GM19193 (cell line): ENCODE results near the gene MUC13.

Source experiments
- POLR2A ChIP-seq: IDR thresholded peaks from 4 replicates; pipeline ENCODE4 v1.6.1; 2011; ENCODE audit not compliant: insufficient read depth, insufficient read length; ENCODE audit errors: extremely low read depth

Gene MUC13

GRCh38 chr3:124867511-124867910, 67.0 kb downstream of the MUC13 start:
- no peak for TF ChIP-seq POLR2A

DNA sequence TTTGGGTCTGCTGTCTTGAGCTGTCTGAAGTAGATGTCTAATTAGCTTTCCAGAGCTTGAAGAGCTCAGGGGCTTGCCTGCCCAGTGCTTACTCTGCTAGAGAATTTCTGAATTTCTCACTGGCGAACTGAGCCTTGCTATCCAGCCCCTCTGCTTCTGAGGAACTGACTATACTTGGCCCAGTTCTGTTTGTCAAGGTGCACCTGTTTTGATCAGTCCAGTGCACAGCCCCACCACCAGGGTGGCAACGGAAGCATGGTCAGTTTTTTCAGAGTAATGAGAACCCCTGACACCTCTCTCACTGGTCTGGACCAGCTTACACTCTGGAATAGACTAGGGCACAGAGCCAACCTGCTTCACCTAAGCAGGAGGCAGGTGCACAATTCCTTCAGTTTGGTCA, 72.5 kb downstream of the MUC13 start:
- TF ChIP-seq POLR2A: no peak

DNA sequence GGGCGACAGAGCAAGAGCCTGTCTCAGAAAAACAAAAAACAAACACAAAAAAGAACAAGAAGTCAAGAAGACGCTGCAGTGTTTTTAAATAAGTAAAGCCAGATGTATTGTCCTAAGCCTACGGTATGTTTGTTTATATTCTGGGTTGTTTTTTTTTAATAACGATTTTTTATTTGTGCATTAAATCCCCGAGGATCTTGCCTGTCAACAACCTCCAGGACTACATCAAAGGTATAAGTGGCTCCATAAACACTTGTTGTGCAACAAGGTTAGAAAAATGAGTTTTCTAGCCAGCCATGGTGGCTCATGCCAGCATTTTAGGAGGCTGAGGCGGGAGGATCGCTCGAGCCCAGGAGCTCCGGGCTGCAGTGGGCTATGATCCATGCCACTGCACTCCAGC, 73.5 kb downstream of the MUC13 start:
- no peak for TF ChIP-seq POLR2A

DNA sequence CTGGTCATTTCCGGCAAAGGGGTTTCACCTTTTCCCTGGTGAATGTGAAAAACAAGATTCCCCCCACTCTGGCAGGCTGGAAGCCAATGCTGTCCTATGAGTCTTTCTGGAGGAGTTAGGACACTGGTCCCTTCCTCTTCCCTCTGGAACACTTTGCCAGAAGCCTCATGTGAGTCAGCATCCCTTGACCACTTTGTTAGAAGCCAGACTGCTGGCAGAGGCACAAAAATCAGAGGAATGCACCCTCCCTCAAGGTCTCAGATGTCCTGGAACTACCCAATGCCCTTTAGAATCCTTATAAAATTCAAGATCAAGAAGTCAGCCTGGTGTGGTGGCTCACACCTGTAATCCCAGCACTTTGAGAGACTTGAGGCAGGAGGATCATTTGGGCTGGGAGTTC, 74.0 kb downstream of the MUC13 start:
- no peak for TF ChIP-seq POLR2A

DNA sequence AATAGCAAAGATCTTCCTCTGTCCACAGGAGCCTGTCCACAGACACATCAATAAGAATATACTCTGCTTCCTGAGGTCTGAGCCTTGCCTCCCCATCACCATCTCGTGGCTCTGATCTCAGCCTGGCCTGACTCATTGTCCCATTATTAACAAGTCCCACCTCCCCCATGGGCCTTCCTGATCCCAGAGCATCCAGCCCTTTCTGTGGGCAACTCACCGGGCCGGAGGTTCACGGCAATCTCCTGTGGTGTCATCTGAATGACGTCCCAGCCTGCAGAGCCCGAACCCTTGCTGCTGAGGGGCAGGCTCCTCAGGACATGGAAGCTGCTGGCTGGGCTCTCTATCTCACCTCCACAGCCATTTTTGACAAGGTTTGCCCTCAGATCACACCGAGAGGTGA, 75.5 kb downstream of the MUC13 start:
- TF ChIP-seq POLR2A: no peak

- no peak for TF ChIP-seq POLR2A
Measured at GRCh38 chr3:124858275-124858674, 76.3 kb downstream of the MUC13 start.

GRCh38 chr3:124856677-124857076, 77.9 kb downstream of the MUC13 start:
- TF ChIP-seq POLR2A: no peak
